Astrocyte of the spinal cord (primary cell): ENCODE results near the gene OR10G8.

Experiments used
- DNase-seq: peaks from one replicate; pipeline ENCODE4 v3.0.0; 2011; ENCODE audit warnings: low read depth, low spot score
- H3K4me3 ChIP-seq: 2 replicates; pipeline ENCODE4 v1.5.1; 2011; ENCODE audit warnings: low read depth, mild to moderate bottlenecking, low read length, moderate library complexity
- CTCF ChIP-seq: IDR thresholded peaks from 2 replicates; pipeline ENCODE4 v1.5.1; 2012; ENCODE audit warnings: low read depth, mild to moderate bottlenecking, low read length, inconsistent platforms
- in situ Hi-C: cut with HindIII; loops from 2 replicates; pipeline ENCODE4 v1.10.0; 2017; ENCODE audit warnings: low sequenced_read_pairs

Gene OR10G8

GRCh38 chr11:124075841-124076651 is 49.4 kb downstream of the OR10G8 start:
- no peak for TF ChIP-seq CTCF
- no peak for DNase-seq
- H3K4me3 ChIP-seq = peak overlapping the region; percentile 49
- in situ Hi-C loops = no loop called here

- in situ Hi-C loops = no loop called here
- TF ChIP-seq CTCF = no peak
- no peak for DNase-seq
- H3K4me3 ChIP-seq = no peak overlapping the region
Observed at GRCh38 chr11:124077266-124077665, 50.7 kb downstream of the OR10G8 start.

- no peak for DNase-seq
- in situ Hi-C loops = no loop called here
- no peak overlapping the region for H3K4me3 ChIP-seq
- TF ChIP-seq CTCF = no peak
Observed at GRCh38 chr11:124078591-124078990, 52.0 kb downstream of the OR10G8 start.

- no peak for TF ChIP-seq CTCF
- in situ Hi-C loops = no loop called here
- DNase-seq = no peak
Observed at GRCh38 chr11:124079631-124080326, 53.2 kb downstream of the OR10G8 start.

More at GRCh38 chr11:124079631-124080326, 53.2 kb downstream of the OR10G8 start:
- no peak overlapping the region for H3K4me3 ChIP-seq
